Endothelial cell of umbilical vein (primary cell): ENCODE measurements around the gene EXOC6B. TPM values are rescaled to one million over a fixed set of nuclear protein-coding genes. Genes with fewer than 3 reads are reported as not detected.

Experiments
- BruUV-seq: library from RNA; stranded (reverse); fragments of 400-500 nt; replicated peaks from 2 replicates; lab custom pipeline; 2021; lab: Mats Ljungman, UMichigan
- CTCF ChIA-PET: fragments of 300-600, 350-600 bp; sonication (Branson Sonifier 250); formaldehyde crosslinking; loops from one replicate; lab custom pipeline; 2021; ENCODE audit warnings: antibody characterized with exemption, inconsistent platforms; lab: Charles Lee
- POLR2A ChIA-PET: fragments of 300-600, 350-600 bp; sonication (Branson Sonifier 250); formaldehyde crosslinking; loops from one replicate; lab custom pipeline; 2021; ENCODE audit warnings: antibody characterized with exemption, inconsistent platforms; lab: Charles Lee
- DNase-seq: peaks from one replicate; pipeline ENCODE4 v3.0.0-alpha.2; 2011; ENCODE audit warnings: low read depth, low spot score
- FAIRE-seq: peaks from 2 replicates; lab custom pipeline; 2011; peaks lifted over from hg19 to GRCh38; lab: Jason Lieb, UNC
- H2AFZ ChIP-seq: 2 replicates; pipeline ENCODE4 v1.6.0; 2012; ENCODE audit warnings: low read depth, low read length, control low read depth, inconsistent platforms
- H3K27ac ChIP-seq: 2 replicates; pipeline ENCODE4 v1.5.1; 2011; ENCODE audit warnings: low read depth, mild to moderate bottlenecking, control low read depth, low read length, moderate library complexity; ENCODE audit not compliant: insufficient read depth
- H3K27me3 ChIP-seq, 2 experiments: 2 replicates each; pipeline versions ENCODE4 v1.6.0 to v1.6.1; 2011; ENCODE audit warnings: low read length in 2 of 2, mixed read lengths in 1 of 2; ENCODE audit not compliant: control insufficient read depth in 2 of 2, insufficient read depth in 2 of 2
- H3K36me3 ChIP-seq, 2 experiments: 2 replicates in 1 of 2; 3 replicates in 1 of 2; pipeline ENCODE4 v1.5.1; 2011; ENCODE audit warnings: low read length in 2 of 2, mild to moderate bottlenecking in 1 of 2, moderate library complexity in 1 of 2; ENCODE audit not compliant: control insufficient read depth in 2 of 2, insufficient read depth in 2 of 2; ENCODE audit errors: extremely low read depth in 1 of 2
- H3K4me1 ChIP-seq: 3 replicates; pipeline ENCODE4 v1.5.1; 2011; ENCODE audit warnings: mild to moderate bottlenecking, low read length; ENCODE audit not compliant: control insufficient read depth, insufficient read depth; ENCODE audit errors: extremely low read depth
- H3K4me2 ChIP-seq: 2 replicates; pipeline ENCODE4 v1.6.1; 2011; ENCODE audit warnings: low read length, control low read depth, mixed read lengths; ENCODE audit not compliant: insufficient read depth
- H3K4me3 ChIP-seq, 3 experiments: fragments of 200-600 bp in 1 of 3; sonication (generic), shearing (Covaris generic) in 1 of 3; replicated peaks in 1 of 3; 2 replicates each; pipeline ENCODE4 v1.5.1; 2011 to 2016; ENCODE audit warnings: control low read depth in 3 of 3, low read length in 3 of 3, mild to moderate bottlenecking in 2 of 3, inconsistent platforms in 1 of 3, low read depth in 1 of 3, moderate library complexity in 1 of 3; ENCODE audit not compliant: insufficient read depth in 1 of 3
- H3K79me2 ChIP-seq: 2 replicates; pipeline ENCODE4 v1.6.0; 2012; ENCODE audit warnings: low read length, inconsistent platforms; ENCODE audit not compliant: control insufficient read depth, insufficient read depth
- H3K9ac ChIP-seq: replicated peaks from 2 replicates; pipeline ENCODE3; 2011; ENCODE audit warnings: low read length, control low read depth; ENCODE audit not compliant: insufficient read depth; ENCODE audit errors: extremely low read depth
- H3K9me1 ChIP-seq: replicated peaks from 3 replicates; pipeline ENCODE4 v1.6.0; 2011; ENCODE audit warnings: mild to moderate bottlenecking, low read length; ENCODE audit not compliant: control insufficient read depth, insufficient read depth; ENCODE audit errors: extremely low read depth
- H3K9me3 ChIP-seq: replicated peaks from 2 replicates; pipeline ENCODE4 v1.5.1; 2012; ENCODE audit warnings: low read length, inconsistent platforms; ENCODE audit not compliant: control insufficient read depth, insufficient read depth
- H4K20me1 ChIP-seq: replicated peaks from 2 replicates; pipeline ENCODE3; 2011; ENCODE audit warnings: mild to moderate bottlenecking, low read length; ENCODE audit not compliant: control insufficient read depth, insufficient read depth; ENCODE audit errors: extremely low read depth
- CTCF ChIP-seq, 2 donors: IDR thresholded peaks; 1 replicate in 1 of 2; 2 replicates in 1 of 2; pipeline ENCODE4 v1.5.1; 2011; ENCODE audit warnings: low read length in 2 of 2, mild to moderate bottlenecking in 2 of 2, moderate library complexity in 2 of 2, control low read depth in 1 of 2, inconsistent platforms in 1 of 2, low read depth in 1 of 2; ENCODE audit not compliant: insufficient read depth in 1 of 2; ENCODE audit errors: extremely low read depth in 1 of 2
- EZH2 ChIP-seq: IDR thresholded peaks from 2 replicates; pipeline ENCODE4 v1.6.1; 2012; ENCODE audit warnings: borderline replicate concordance, low read depth, mild to moderate bottlenecking, moderate library complexity, low read length, inconsistent platforms; ENCODE audit not compliant: severe bottlenecking
- GATA2 ChIP-seq: IDR thresholded peaks from 2 replicates; pipeline ENCODE4 v1.7.0; 2011; ENCODE audit warnings: low read depth, mild to moderate bottlenecking, moderate library complexity, mixed read lengths, low read length; ENCODE audit not compliant: insufficient read length, insufficient read depth
- MAX ChIP-seq: IDR thresholded peaks from 2 replicates; pipeline ENCODE4 v1.6.1; 2011; ENCODE audit not compliant: insufficient read depth, insufficient read length
- MYC ChIP-seq: IDR thresholded peaks from one replicate; pipeline ENCODE4 v1.6.1; 2011; ENCODE audit warnings: mild to moderate bottlenecking, low read depth, low read length
- POLR2A ChIP-seq: IDR thresholded peaks from 2 replicates; pipeline ENCODE4 v1.6.1; 2012; ENCODE audit warnings: low read depth, mild to moderate bottlenecking, control low read depth, low read length
- POLR2AphosphoS5 ChIP-seq: IDR thresholded peaks from 2 replicates; pipeline ENCODE4 v1.6.1; 2012; ENCODE audit warnings: low read depth, mild to moderate bottlenecking, control low read depth, low read length, moderate library complexity; ENCODE audit not compliant: insufficient read depth
- dilution Hi-C: fragments of 300-500 bp; cut with MboI; formaldehyde crosslinking; loops from one replicate; pipeline ENCODE4 v1.15.0; 2019; ENCODE audit warnings: low sequenced_read_pairs; ENCODE audit not compliant: extremely low pct_ligation_motif_present
- intact Hi-C: fragments of 100-400 bp; cut with micrococcal nuclease; formaldehyde crosslinking; loops from one replicate; pipeline ENCODE4 v1.10.0; 2022
- polyA plus RNA-seq, 4 experiments: library from polyadenylated mRNA; depleted of rRNA in 3 of 4; stranded (reverse) in 3 of 4; unstranded in 1 of 4; fragments of >200 nt; gene quantifications; 2 replicates each; pipeline versions ENCODE4 v1.2.1 to v1.2.3, GENCODE V29; 2011 to 2012; ENCODE audit warnings: missing spikeins in 1 of 4
- total RNA-seq: library from RNA; stranded (reverse); gene quantifications from 2 replicates; pipeline ENCODE4 v1.2.3, GENCODE V29; 2021

The EXOC6B gene
- total and polyA plus RNA-seq, 2 donors (not counting 3 experiments of a cell fraction or from before 2014, with no cell fraction given) = 10.8 to 34.8 TPM

GRCh38 chr2:72134408-72134996 lies 691.3 kb downstream of the EXOC6B start:
- POLR2A ChIA-PET = no interaction called here

More at GRCh38 chr2:72134408-72134996, 691.3 kb downstream of the EXOC6B start:
- Histone ChIP-seq H3K36me3 (no peaks in the 10 kb centered on the region), H3K9ac (no peak overlapping the region), H3K9me3 (no peaks in the 10 kb centered on the region), H3K4me3 (no peak overlapping the region), H3K4me2 (no peak overlapping the region), H3K79me2 (no peaks in the 10 kb centered on the region), H3K27ac (no peak overlapping the region), H3K27me3 (no peaks in the 10 kb centered on the region), H2AFZ (no peak overlapping the region), H3K4me1 (no peaks in the 10 kb centered on the region), H3K9me1 (no peaks in the 10 kb centered on the region), H4K20me1 (no peaks in the 10 kb centered on the region)
- BruUV-seq = no TSS peak
- no peak for FAIRE-seq
- intact Hi-C loops = no loop called here
- no peak for TF ChIP-seq POLR2A
- no peak for TF ChIP-seq MAX
- no peak for TF ChIP-seq EZH2
- no peak for TF ChIP-seq POLR2AphosphoS5
- TF ChIP-seq MYC = no peak
- no peak for TF ChIP-seq GATA2
- TF ChIP-seq CTCF (IDR thresholded peaks at IDR 0.05; ENCODE audit: extremely low read depth in 1 of 2, insufficient read depth in 1 of 2, low read depth in 1 of 2, low read length in 2 of 2) = no peak
- dilution Hi-C loops = no loop called here
- DNase-seq = no peak
- CTCF ChIA-PET = interaction anchor here (1.1 to 1.2 kb wide), 2 partner anchors 15 to 210 kb away, joined by 3 to 6 read pairs; no protein-coding TSS in a partner anchor
